ENCODE results near the gene MYO3B. TPM values are rescaled to one million over a fixed set of nuclear protein-coding genes. Genes with fewer than 3 reads are reported as not detected.
"Not testable (repeated sequence)": the region's sequence is repeated elsewhere in the genome, so short reads cannot be mapped to it uniquely, and the experiment has no call there.

MYO3B gene
- polyA plus RNA-seq, 3 donors: 6.5 to 7.7 (median 6.7) TPM

- DNase-seq: no peak
Observed at GRCh38 chr2:170509452-170510193, 331.7 kb downstream of the MYO3B start.

DNA sequence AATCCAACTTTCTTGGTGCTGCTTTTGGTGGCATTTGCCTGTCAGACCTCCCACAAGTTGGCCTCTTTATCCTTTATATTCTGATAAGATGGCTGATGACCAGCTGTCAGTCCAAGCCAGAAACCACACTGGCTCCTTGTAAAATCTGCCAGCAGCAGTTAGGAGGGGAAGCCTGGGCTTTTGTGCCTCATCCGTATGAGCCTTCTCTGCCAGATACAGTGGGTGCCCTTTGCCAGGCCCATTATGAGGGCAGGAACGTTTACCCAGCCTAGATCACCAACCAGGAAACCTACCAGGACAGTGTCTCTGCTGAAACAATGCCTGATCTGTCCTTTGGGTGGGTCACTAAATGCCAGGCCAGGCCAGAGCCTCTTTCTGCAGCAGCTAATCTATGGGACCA is 334.3 kb downstream of the MYO3B start:
- DNase-seq: no peak

DNA sequence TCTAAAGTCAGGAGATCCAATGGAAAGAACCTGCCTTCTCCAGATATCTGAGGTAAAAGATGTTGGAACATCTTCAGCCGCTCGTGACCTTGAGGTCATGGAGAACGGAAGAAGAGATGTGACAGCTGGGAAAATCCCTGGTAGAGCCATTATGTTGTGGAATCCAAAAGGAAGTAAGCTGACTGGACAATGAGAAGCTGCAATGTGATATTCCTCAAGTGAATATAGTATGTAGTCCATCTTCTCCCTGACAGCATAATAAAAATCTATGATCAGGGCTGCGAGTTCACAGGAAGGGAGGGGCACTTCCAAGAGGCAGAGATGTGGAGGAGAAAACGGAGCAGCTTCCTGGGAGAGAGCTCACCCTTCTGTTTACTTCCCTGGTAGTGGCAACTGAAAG is 336.2 kb downstream of the MYO3B start:
- DNase-seq: peak; percentile 71

DNA sequence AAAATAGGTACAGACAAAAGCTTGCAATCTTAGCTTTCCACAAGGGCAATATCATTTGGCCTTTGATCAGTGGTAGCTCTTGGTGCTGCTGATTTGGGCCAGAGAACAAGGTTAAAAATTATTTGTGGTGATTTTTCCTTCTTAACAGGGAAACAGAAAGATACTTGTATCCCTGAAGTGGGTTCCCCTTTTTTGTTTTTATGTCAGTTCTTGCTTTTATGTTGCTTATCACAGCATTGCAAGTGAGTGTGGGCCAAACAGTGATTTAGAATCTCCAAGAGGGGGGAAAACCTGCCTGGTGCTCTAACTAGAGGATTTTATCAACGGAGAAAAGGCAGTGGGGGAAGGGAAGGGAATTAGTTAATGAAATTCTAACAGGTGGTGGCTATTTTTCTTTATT is 339.6 kb downstream of the MYO3B start:
- DNase-seq: no peak

DNA sequence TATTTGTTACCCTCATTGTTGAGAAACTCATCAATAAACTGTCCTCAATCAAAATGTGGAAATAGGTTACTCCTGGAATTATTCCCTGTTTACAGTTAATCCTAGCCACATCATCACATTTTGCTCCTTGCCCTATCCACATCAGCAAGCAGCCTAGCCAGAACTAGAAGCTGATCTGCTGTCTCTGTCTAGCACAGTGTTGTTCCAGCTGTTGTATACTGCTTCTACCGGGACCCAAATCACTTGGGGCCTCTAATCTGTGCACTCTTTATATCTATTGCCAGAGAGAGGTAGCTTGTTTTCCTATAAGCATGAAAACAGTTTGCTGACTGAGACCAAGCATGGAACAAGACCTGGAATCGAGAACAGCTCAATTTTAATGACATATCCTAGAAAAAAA is 341.0 kb downstream of the MYO3B start:
- no peak for DNase-seq

GRCh38 chr2:170521299-170521698 is 343.4 kb downstream of the MYO3B start:
- no peak for DNase-seq

- DNase-seq: no peak
Observed at GRCh38 chr2:170523506-170523905, 345.6 kb downstream of the MYO3B start.

- DNase-seq: no peak
Observed at GRCh38 chr2:170524828-170525565, 347.1 kb downstream of the MYO3B start.

GRCh38 chr2:170525566-170525900 is 347.6 kb downstream of the MYO3B start:
- no peak for DNase-seq

DNA sequence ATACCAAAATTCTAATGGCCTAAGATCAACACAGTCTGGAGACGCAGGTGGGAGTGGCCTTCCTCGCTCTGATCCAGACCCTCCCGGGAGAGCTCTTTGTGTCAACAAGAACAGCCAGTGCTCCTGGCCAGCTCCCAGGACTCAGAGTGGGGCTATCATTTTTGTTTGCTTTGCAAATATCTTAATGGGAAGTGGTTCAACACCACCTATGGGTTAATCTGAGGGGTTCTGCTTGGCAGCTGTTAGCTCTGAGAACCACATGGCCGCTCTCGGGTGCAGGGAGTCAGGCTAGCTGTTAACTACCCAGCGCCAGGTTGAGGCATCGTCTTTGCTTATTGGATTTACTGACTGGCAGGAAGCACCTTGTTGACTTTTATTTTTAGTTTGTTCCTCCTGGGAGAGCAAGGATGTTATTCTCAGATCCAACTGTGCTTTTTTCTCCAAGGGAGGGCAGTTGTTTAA is 352.4 kb downstream of the MYO3B start:
- DNase-seq: peak; percentile 52

GRCh38 chr2:170530803-170531564 is 353.0 kb downstream of the MYO3B start:
- DNase-seq: no peak

DNA sequence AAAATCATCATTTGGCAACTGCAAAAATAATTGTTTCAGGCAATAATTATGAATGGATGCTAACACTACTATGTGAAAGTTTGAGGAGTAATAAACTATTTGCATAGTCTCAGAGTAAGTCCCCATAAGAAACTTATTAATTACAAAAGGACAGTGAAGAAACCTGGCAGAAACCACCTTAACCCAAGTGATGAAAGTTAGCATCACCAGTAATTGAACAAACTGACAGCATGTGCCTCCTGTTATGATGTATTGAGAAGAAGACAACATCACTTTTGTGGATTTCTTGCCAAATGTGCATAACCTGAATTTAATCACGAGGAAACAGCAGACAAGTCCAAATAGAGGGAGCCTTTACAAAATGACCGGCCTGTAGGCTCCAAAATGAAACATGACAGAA is 353.9 kb downstream of the MYO3B start:
- no peak for DNase-seq

DNA sequence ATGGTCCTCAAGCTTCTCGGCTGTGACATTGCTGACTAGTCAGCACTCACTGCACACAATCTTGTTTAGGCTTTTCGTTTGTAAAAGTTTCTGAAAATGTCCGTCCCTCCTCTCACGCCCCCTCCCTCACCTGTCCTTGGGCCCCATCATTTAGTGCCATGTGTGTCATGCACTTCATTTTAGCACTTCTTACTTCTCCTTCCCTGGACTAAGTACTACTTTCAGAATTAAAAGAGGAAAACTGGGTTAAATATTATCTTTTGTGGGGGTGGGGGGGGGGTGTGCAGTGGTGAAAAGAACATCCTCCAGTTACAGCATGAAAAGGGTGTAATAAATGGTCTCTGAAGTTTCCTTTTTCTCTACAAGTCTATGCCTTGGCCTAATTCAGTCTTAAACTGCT is 355.2 kb downstream of the MYO3B start:
- DNase-seq: no peak

DNA sequence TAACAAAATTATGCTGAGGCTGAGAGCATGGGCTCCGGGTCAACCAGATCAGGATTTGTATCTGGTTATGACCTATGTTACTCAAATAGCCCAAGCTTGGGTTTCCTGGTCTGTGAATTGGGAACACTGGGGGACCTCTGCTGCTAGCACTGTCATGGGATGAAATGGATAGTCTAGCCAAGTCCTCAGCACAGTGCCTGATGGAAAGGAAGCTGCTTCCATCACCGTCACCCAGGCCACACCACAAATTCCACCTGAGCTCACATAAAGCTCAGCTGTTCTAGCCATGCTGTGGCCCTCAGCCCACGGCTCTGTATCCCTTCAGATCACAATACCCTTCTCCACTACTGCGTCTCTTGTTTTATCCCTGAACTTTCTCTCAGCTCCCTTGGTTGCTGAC is 357.6 kb downstream of the MYO3B start:
- DNase-seq: no peak

DNA sequence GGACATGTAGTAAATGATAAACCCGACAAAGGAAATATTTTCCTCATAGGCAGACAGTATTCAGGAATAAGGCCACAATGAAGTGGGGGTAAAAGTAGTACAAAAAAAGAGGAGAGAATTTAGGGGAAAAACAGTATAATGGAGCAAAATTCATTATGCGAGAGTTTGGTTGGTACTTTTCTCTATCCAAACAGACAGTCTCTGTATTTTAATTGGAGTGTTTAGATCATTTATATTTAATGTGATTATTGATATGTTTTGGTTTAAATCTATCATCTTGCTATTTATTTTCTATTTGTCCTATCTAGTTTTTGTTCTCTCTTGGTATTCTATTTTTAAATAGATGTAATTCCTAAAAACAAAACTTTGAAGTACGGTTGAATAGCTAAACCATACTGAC is 366.9 kb downstream of the MYO3B start:
- no peak for DNase-seq

- DNase-seq: no peak
Observed at GRCh38 chr2:170548304-170548703, 370.4 kb downstream of the MYO3B start.

DNA sequence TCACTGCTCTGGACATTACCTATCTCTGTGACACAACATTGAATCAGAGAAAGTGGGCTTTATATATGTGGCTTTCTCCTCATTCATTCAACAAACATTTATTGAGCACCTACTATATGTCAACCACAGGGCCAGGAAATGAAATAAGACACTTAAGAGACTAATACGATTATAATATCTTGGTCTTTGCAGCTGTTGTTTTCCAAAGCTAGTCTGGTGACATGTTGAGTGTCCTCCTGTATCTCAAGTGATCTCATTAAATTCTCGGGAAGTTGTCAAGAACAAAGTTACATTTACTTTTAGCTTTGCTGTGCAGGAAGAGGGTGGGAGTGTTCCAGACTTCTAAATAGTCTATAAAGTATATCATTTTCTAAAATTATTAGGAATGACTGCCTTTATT is 372.6 kb downstream of the MYO3B start:
- no peak for DNase-seq

- not testable (repeated sequence) for DNase-seq
Observed at GRCh38 chr2:170551899-170552298, 374.0 kb downstream of the MYO3B start.

- DNase-seq: no peak
Observed at GRCh38 chr2:170553748-170554147, 375.8 kb downstream of the MYO3B start.

GRCh38 chr2:170554278-170554955 is 376.5 kb downstream of the MYO3B start:
- no peak for DNase-seq

DNA sequence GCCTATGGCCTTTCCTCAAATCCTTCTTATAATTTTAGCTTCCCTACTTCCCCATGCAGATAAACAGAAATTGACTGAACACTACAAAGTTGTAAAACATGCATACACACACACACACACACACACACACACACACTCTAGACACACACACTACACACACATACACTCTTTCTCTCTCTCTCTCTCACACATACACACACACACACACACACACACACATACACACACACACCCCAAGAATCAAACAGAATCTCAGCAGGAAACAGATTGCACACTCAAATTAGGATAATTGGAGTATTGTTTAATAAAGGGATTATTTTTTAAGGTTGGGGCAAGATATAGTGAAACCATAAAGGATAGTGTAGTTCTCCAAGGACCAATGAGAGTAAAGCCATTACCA is 385.0 kb downstream of the MYO3B start:
- no peak for DNase-seq

DNA sequence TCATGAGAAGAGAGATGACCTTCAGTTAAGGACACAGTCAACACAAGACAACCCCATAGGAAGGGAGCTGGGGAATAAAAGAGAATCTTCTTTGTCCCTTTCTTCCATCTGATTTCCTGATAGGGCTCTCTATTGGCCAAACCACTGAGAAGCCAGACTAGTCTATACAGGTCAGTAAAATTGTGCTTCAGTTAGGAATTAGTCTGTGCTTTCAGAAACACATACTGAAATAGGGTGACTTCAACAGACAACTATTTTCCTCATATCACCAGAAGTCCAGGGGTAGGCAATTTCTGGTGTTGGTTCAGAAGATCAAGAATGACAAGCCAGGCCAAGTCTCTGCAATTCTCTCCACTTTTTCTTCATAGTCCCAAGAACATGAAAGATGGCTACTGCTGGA is 385.5 kb downstream of the MYO3B start:
- no peak for DNase-seq
